ENCODE results near the gene GALNT7.
A peak's percentile ranks its signal among the peaks of the same experiment; 100 is the strongest.

The GALNT7 gene

DNA sequence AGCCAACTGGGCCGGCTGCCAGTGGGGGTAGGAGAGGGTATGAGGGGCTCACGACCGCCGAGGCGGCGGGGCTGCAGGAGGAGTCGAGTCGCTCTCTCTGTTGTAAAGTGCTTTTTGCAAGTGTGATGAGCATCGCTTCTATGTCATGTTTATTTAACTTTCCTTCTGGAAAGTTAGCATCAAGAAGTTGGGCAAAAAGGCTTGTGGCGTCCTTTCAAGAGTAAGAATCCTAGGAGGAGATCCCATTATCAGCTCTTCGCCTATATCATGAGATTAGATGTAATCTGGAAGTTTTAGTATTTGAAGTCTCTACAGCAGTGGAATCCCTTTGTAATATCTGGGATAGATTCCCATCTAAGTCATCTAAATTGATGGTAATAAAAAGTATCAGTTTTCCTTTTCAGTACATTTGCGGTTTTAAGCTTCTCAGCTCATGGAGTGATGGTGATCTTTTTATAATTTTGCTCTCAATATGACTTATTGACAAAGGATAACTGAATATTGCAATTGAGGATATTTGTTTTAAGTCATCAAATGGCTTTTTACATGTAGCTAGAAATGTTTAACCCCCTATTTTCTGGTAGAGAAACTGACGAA, 1.7 kb downstream of the GALNT7 start:
- DNase-seq (ENCODE audit: low spot score) = no peak
- TF ChIP-seq, protein P1, sequence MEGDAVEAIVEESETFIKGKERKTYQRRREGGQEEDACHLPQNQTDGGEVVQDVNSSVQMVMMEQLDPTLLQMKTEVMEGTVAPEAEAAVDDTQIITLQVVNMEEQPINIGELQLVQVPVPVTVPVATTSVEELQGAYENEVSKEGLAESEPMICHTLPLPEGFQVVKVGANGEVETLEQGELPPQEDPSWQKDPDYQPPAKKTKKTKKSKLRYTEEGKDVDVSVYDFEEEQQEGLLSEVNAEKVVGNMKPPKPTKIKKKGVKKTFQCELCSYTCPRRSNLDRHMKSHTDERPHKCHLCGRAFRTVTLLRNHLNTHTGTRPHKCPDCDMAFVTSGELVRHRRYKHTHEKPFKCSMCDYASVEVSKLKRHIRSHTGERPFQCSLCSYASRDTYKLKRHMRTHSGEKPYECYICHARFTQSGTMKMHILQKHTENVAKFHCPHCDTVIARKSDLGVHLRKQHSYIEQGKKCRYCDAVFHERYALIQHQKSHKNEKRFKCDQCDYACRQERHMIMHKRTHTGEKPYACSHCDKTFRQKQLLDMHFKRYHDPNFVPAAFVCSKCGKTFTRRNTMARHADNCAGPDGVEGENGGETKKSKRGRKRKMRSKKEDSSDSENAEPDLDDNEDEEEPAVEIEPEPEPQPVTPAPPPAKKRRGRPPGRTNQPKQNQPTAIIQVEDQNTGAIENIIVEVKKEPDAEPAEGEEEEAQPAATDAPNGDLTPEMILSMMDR (conservative IDR thresholded peaks at IDR 0.05; ENCODE audit: low read depth) = no peak
- H3K27ac ChIP-seq = peak overlapping the region; percentile 96
- ChIA-PET CTCF (interaction anchor here (0.9 to 1.4 kb wide), 7 partner anchors 82 to 156 kb away, joined by 3 to 9 read pairs (median 4); no protein-coding TSS in a partner anchor), POLR2A (ENCODE audit: low non-redundant PET) (no interaction called here)

DNA sequence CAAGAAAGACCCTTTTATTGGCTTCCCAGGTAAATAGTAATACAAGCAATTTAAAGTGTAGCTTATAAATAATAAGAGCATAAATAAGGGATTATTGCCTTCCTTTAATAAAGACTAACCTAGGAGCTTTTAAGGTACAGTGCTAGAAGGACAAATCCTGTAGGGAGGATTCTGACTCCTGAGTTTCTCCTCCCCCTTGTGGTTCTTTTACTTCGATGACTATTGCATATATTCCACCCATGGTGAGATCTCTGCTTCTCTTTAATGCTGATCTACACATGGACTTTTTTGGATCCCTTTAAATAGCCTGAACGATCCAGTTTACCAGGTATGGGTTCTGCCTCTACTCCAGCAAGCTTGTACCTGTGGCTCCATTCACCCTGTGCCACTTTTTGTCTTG, 2.5 kb downstream of the GALNT7 start:
- H3K27ac ChIP-seq = no peak overlapping the region
- ChIA-PET POLR2A (ENCODE audit: low non-redundant PET) (no interaction called here), CTCF (interaction anchor here (0.6 to 1.4 kb wide), 8 partner anchors 11 to 1499 kb away, joined by 3 to 9 read pairs (median 3); no protein-coding TSS in a partner anchor)
- DNase-seq (ENCODE audit: low spot score) = peak; percentile 49
- TF ChIP-seq, protein P1 (conservative IDR thresholded peaks at IDR 0.05; ENCODE audit: low read depth) = no peak

DNA sequence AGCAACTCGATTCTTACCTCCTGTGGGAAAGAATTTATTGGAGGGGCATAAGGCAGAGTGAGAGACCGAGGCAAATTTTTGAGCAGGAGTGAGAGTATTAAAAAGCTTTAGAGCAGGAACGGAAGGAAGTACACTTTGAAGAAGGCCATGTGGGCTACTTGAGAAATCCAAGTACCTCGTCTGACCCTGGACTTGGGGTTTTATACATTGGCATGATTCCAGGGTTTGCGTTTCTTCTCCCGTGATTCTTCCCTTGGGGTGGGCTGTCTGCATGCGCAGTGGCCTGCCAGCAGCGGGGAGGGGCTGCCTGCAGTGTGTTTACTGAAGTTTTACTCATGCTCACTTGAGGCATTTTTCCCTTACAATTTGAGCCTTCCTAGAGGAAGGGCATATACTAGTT, 3.4 kb downstream of the GALNT7 start:
- ChIA-PET CTCF (interaction anchor here (0.6 to 1.4 kb wide), 2 partner anchors 147 to 188 kb away, joined by 3 to 4 read pairs; no protein-coding TSS in a partner anchor), POLR2A (ENCODE audit: low non-redundant PET) (no interaction called here)
- no peak overlapping the region for H3K27ac ChIP-seq
- TF ChIP-seq, protein P1 (conservative IDR thresholded peaks at IDR 0.05; ENCODE audit: low read depth) = no peak
- DNase-seq (ENCODE audit: low spot score) = no peak

DNA sequence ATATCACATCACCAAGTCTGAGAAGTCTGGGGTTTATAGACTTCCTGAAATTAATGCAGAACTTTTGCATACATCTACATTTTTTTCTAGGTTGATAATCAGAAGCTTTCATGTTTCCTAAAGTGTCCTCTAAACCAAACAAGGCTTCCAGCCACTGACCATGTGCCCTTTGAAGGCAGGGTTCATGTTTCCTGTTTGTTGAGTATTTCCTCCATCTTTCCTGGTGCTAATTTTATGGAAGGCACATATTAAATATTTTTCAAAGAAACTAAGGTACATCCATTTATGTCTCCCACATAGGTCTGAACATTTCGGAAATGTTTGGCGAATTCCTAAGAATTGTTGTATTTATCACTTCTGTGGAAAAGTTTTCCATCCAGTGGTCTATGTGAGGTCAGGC, 5.6 kb downstream of the GALNT7 start:
- no peak overlapping the region for H3K27ac ChIP-seq
- TF ChIP-seq, protein P1 (conservative IDR thresholded peaks at IDR 0.05; ENCODE audit: low read depth) = no peak
- CTCF ChIA-PET = interaction anchor here (0.6 to 0.8 kb wide), 5 partner anchors 90 to 1091 kb away, joined by 3 read pairs; no protein-coding TSS in a partner anchor
- DNase-seq (ENCODE audit: low spot score) = no peak
- POLR2A ChIA-PET (ENCODE audit: low non-redundant PET) = no interaction called here

DNA sequence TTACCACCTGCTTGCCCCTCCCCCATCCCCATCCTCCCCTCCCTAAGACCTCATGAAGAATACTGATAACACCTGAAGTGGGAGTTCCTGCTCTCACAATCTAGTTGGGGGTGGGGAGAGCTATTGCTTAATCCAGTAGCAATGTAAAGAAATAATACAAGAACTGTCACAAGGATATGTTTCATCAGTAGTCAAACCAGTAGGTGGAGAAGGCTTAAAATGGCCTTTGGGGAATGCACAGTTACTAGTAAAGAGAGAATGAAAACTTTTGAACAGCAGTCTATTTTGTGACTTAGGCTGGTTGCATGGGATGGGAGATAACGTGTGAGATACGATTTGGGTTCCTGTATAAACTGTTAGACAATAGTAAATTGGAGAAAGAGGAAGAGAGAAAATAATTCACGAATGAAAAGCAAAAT, 6.0 kb downstream of the GALNT7 start:
- ChIA-PET POLR2A (ENCODE audit: low non-redundant PET) (no interaction called here), CTCF (interaction anchor here (0.6 to 0.7 kb wide), 4 partner anchors 28 to 150 kb away, joined by 3 to 7 read pairs (median 3); no protein-coding TSS in a partner anchor)
- no peak overlapping the region for H3K27ac ChIP-seq
- TF ChIP-seq, protein P1 (conservative IDR thresholded peaks at IDR 0.05; ENCODE audit: low read depth) = no peak
- no peak for DNase-seq (ENCODE audit: low spot score)

DNA sequence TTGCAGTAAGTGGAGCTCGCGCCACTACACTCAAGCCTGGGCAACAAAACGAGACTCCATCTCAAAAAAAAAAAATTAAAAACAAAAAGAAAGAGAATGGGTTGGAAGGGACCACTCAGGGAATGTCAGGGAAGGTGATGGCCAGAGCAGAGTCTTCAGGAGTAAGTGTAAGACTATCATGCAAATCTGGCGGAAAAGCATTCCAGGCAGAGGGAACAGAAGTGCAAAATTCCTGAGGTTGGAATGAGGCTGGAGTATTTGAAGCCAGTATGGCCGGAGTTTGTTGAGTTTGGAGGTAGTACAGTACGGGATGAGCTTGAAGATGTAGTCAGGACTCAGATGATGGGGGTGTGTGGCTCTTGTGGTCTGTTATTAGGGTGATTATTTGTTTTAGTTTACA, 7.4 kb downstream of the GALNT7 start:
- CTCF ChIA-PET = no interaction called here
- no peak overlapping the region for H3K27ac ChIP-seq
- no peak for DNase-seq (ENCODE audit: low spot score)
- TF ChIP-seq, protein P1 (conservative IDR thresholded peaks at IDR 0.05; ENCODE audit: low read depth) = no peak
- POLR2A ChIA-PET (ENCODE audit: low non-redundant PET) = no interaction called here

Data from RWPE1 (cell line).